ENCODE measurements around the gene USH1G.
A peak's percentile ranks its signal among the peaks of the same experiment; 100 is the strongest.
"Not testable (repeated sequence)": the region's sequence is repeated elsewhere in the genome, so short reads cannot be mapped to it uniquely, and the experiment has no call there.

Gene USH1G

GRCh38 chr17:74925242-74925641, 2.2 kb upstream of the USH1G start:
- DNase-seq, result no peak

DNA sequence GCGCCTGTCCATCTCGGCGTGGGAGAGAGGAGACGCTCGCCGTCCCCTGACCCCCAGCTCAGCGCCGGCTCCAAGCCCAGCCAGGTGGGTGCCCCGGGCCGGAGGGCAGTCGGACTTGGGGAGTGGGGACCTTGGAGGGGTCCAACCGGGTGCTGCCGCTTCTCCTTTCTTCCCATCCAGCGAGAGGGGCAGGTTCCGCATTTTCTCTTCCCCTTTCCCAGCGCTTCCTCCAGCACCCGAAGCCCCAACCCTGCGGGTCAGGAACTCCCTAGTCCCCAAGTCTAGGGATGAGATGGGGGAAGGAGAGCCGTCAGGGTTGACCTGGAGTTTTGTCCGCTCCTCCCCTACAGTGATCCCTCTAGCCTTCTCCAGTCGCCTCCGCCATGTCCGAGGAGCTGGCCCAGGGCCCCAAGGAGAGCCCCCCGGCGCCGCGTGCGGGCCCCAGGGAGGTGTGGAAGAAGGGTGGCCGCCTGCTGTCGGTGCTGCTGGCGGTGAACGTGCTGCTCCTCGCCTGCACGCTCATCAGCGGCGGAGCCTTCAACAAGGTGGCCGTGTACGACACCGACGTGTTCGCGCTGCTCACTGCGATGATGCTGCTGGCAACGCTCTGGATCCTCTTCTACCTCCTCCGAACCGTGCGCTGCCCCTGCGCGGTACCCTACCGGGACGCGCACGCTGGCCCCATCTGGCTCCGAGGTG, 1.3 kb upstream of the USH1G start, which contains the start of gene OTOP2:
TSS of gene OTOP2 (plus strand) at position 24 of the 699 bp plus-strand sequence. CDS start at position 384, 360 bp downstream.
- peak in 1 of 6 experiments; percentile 38 for DNase-seq

GRCh38 chr17:74923538-74924249, 639 bp upstream of the USH1G start:
- DNase-seq, result peak; percentile 25 to 80 (median 62)

DNA sequence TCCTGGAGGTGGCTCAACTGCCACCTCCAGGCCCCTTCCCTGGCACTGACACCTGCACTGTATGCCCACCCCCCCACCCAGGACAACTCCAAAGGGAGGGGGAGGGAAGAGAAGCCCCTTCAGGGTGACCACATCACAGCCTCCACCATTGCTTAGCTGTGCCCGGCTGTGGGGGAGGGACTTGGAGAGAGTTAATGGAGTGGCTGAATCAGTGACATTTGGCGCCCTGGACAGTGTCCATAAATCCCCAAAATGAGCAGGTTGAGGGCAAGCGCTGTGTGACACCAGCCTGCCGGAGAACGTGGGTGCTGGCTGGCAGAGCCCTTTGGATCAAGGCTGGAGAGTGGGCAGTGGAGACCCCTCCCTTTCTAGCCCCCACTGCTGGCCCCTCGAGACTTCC, 883 bp downstream of the USH1G start:
- no peak for DNase-seq

GRCh38 chr17:74921769-74922168, 1.3 kb downstream of the USH1G start:
- no peak for DNase-seq

- no peak for DNase-seq
These were observed 1.9 kb downstream of the USH1G start for GRCh38 chr17:74921026-74921681.

DNA sequence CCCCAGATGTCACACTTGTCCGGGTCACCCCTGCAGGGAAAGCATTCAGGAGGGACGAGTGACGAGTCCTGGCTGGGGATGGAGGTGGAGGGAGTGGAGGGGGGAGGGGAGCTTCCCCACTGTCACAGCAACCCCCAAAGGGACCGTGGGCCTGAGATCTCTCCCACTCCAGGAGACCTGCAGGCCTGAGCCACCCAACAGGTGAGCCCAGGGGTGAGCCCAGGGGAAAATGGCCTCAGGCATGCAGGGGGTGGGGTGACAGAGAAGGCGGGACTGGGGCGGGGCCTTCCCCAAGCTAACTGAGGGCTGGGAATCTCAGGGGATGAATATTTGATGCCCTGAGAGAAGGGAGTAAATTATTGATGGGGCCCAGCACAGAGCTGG, 2.4 kb downstream of the USH1G start:
- no peak for DNase-seq

DNA sequence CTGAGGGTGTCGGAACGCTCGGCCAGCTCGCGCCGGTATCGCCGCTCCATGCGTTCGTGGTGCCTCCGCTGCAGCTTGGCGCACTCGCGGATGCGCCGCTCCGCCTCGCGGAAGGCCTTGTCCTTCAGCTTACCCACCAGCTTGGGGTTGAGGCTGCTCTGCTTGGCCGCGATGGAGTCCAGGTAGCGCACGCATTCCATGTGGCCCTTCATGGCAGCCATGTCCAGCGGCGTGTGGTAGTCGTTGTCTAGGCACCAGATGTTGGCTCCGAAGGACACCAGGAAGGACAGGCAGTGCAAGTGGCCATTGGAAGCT, 2.8 kb downstream of the USH1G start:
- no peak for DNase-seq

- no peak for DNase-seq
These were observed 3.4 kb downstream of the USH1G start for GRCh38 chr17:74919440-74920305.

DNA sequence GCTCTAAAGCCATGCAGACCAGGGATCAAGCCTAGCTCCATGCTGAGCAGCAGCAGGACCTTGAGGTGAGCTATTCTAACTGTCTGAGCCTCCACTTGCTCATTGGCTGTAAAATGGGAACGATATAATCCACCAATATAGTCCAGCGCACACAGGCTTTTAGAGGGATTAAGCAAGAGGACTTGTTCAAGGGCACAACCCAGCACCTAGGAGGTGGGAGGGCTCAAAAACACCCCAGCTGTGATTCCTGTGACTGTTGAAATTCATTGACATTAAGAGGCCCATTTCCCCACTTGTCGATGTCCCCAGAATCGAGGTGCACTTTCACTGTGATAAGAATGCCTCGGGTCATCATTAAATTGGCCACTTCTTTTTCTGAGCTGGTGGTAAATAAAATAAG, 4.1 kb downstream of the USH1G start:
- no peak for DNase-seq

- no peak for DNase-seq
These were observed 5.6 kb downstream of the USH1G start for GRCh38 chr17:74917430-74917829.

- DNase-seq, result no peak
These were observed 6.2 kb downstream of the USH1G start for GRCh38 chr17:74916851-74917199.

DNA sequence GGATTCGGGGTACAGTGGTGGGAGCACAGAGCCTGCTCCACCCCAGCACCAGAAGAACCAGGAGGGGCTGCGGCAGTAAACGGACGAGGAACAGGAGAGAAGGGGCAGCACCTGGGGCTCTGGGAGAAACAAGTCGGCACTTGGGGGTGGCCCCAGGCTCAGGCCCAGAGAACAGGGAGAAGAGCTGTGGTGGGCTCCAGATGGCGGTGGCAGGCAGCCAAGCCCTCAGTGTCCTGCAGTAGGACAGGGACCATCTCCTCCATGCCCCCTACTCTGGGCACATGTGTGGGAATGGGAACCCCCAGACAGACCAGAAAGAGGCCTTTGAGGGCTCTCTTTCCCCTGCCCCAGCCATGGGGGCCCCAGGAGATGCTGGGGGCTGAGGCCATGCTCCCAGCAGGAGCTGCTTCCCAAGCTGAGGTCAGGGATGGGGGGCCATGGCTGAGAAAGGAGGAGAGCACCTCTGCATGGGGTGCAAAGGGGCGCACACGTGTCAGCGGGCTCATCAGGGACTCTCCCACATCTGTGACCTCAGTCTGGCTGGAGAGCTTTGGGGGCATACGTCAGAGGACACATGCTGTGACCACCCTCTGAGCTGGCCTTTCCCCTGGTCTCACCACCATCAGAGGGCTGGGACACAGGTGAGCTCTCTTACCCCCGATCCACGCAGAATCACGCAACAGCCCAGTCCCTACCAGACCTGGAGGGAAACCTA, 6.8 kb downstream of the USH1G start:
- no peak for DNase-seq

GRCh38 chr17:74911423-74911822, 11.6 kb downstream of the USH1G start:
- DNase-seq, result not testable (repeated sequence)

DNA sequence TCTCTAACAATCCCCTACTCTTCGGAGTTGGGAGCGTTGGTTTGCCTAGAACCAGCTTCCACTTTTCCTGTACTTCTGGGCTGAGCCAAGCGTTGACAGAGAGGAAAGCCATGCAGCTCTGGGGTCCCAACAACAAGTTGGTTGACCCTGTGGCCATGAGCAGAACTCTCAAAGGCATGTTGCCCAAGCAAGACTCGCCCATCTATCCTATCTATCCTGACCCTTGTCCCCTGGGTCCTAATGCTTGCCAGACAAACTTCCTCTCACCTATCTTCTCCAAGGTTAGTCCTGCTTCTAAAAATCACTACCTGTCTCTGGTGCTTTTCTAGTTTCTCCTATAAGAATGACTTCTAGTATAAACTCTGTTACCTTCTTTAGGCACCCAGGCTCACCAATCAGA, 14.0 kb downstream of the USH1G start:
- DNase-seq, result not testable (repeated sequence)

DNA sequence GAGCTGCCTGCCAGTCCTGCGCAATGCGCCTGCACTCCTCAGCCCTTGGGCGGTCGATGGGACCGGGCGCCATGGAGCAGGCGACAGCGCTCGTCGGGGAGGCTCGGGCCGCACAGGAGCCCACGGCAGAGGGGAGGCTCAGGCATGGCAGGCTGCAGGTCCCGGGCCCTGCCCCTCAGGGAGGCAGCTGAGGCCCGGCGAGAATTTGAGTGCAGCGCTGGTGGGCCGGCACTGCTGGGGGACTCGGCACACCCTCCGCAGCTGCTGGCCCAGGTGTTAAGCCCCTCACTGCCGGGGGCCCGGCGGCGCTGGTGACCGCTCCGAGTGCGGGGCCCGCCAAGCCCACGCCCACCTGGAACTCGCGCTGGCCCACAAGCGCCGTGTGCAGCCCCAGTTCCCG, 16.0 kb downstream of the USH1G start:
- no peak for DNase-seq

- not testable (repeated sequence) for DNase-seq
These were observed 16.8 kb downstream of the USH1G start for GRCh38 chr17:74906214-74906793.

- no peak for DNase-seq
These were observed 18.2 kb downstream of the USH1G start for GRCh38 chr17:74904687-74905409.

DNA sequence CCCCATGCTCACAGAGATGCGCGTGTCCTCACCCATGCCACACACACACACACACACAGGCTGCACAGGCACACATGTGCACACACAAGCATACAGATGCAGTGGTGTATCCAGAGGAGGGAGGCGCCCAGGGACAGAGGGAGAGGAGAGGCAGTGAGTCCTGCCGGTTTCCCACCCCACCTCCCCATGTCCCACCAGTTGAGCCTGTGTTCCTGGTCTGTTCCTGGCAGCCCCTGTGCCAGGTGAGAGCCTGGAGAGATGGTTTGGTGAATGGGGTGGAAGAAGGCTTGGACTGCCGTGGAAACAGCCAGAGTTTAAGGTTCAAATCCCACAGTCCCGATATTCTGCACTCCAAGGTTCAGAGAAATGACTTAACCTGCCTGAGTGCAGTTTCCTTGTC, 19.4 kb downstream of the USH1G start:
- DNase-seq, result no peak

DNA sequence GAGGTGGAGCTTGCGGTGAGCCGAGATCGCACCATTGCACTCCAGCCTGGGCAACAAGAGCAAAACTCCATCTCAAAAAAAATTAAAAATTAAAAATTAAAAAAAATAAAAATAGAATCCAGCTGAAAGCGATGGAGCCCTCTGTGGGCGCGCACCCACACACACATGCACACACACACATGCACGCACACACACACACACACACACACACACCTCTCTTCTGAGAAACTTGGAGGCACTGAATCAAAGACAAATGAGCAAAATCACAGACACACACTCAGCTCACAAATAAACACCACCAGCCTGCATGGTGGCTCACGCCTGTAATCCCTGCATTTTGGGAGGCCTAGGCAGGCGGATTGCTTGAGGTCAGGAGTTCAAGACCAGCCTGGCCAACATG, 20.0 kb downstream of the USH1G start:
- DNase-seq, result no peak

GRCh38 chr17:74901353-74902135, 21.5 kb downstream of the USH1G start:
- DNase-seq, result no peak

Measured in stimulated activated naive CD4-positive, alpha-beta T cell (primary cell).